OCI-LY1 (cell line): Measurements from ENCODE around the gene SASS6.

Source experiments
- EZH2 ChIP-seq: fragments of 200-600 bp; sonication (generic), shearing (Covaris generic); IDR thresholded peaks from 2 replicates; pipeline ENCODE4 v1.8.0; 2017; ENCODE audit warnings: borderline replicate concordance, mixed run types, mild to moderate bottlenecking, antibody characterized with exemption, low read length, moderate library complexity, mixed read lengths
- TF ChIP-seq, protein P1 (sequence below): fragments of 200-600 bp; sonication (generic), shearing (Covaris generic); IDR thresholded peaks from 2 replicates; pipeline ENCODE4 v1.5.1; 2017; ENCODE audit warnings: mild to moderate bottlenecking, antibody characterized with exemption, low read length, moderate library complexity, mixed read lengths

DNA sequence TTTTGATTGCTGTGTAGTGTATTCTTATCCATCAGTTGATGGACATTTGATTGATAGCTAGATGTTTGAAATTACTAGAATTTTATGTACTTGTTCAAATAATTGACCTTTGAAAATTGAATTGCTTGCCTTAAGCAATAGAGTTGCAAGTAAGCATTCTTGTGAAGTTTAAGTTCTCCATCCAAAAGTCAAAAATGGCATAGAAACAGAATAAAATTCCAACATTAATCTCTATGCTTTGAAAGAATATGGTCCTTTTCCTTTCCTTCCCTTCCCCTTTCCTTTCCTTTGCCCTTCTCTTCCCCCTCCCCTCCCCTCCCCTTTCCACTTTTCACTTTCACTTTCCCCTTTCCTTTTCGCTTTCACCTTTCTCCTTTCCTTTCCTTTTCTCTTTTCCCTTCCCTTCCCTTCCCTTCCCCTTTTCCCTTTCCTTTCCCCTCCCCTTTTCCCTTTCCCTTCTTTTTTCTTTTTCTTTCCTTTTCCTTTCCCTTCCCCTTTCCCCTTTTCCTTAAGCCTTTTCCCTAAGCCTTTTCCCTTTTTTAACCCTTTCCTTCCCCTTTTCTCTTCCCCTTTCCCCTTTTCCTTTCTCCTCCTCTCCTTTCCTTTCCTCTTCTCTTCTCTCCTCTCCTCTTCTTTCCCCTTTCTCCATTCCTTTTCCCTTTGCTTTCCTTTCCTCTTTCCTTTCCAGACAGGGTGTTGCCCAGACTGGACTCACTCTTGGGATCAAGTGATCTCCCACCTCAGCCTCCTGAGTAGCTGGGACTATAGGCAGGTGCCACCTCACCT lies 67.4 kb downstream of the SASS6 start:
- TF ChIP-seq, protein P1, sequence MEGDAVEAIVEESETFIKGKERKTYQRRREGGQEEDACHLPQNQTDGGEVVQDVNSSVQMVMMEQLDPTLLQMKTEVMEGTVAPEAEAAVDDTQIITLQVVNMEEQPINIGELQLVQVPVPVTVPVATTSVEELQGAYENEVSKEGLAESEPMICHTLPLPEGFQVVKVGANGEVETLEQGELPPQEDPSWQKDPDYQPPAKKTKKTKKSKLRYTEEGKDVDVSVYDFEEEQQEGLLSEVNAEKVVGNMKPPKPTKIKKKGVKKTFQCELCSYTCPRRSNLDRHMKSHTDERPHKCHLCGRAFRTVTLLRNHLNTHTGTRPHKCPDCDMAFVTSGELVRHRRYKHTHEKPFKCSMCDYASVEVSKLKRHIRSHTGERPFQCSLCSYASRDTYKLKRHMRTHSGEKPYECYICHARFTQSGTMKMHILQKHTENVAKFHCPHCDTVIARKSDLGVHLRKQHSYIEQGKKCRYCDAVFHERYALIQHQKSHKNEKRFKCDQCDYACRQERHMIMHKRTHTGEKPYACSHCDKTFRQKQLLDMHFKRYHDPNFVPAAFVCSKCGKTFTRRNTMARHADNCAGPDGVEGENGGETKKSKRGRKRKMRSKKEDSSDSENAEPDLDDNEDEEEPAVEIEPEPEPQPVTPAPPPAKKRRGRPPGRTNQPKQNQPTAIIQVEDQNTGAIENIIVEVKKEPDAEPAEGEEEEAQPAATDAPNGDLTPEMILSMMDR, result no peak
- no peak for TF ChIP-seq EZH2
